NOMO-1 (cell line): ENCODE data around the gene SEC24A.
"Not testable (repeated sequence)": the region's sequence is repeated elsewhere in the genome, so short reads cannot be mapped to it uniquely, and the experiment has no call there.

ENCODE experiments used
- DNase-seq, 2 experiments: peaks; one replicate each; lab custom pipeline; 2025; ENCODE audit not compliant: unreplicated experiment in 2 of 2; lab: John Stamatoyannopoulos, UW

SEC24A gene

GRCh38 chr5:134648425-134649162, at the start of gene SEC24A:
Gene SEC24A (plus strand): TSS chr5:134648785. CDS start chr5:134649077, 292 bp downstream.
- DNase-seq, result peak; percentile 80 to 92

GRCh38 chr5:134599820-134600219, 48.8 kb upstream of the SEC24A start:
- not testable (repeated sequence) for DNase-seq

GRCh38 chr5:134600600-134600999, 48.0 kb upstream of the SEC24A start:
- no peak for DNase-seq

DNA sequence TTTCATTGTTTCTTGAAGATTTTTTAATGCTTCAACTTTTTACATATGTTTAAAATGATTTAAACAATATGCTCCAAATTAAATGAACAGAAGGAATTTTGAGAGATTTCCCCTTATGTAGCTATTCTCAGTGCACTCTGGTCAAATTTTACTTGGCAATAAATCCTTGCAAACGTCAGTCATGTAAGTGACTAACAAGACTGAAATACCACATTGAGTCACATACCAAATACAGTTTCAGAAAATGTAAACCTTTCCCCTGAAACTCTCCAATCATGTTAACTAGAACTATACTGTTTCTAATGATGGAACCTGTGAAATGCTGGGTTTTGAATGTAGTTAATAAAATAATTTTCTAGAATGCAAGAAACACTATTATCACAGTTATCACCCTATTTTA, 45.5 kb upstream of the SEC24A start:
- DNase-seq, result no peak

DNA sequence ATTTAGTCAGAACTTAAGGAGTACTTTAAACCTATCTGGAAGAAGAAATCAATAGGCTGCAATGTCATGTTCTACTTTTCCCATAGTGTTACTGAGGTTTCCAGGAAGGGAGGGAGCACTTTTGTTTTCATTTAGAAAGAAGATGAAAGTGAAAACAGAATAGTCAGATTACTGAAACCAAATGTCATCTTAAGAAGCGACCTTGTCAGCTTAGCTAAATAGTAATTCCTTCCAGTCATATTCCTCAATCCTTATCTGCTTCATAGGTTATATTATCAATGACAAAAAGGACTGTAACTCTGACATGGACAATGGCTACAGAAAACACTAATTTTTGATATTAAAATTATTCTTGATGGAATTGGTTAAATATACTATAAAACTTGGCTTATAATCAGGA, 43.7 kb upstream of the SEC24A start:
- DNase-seq, result no peak

DNA sequence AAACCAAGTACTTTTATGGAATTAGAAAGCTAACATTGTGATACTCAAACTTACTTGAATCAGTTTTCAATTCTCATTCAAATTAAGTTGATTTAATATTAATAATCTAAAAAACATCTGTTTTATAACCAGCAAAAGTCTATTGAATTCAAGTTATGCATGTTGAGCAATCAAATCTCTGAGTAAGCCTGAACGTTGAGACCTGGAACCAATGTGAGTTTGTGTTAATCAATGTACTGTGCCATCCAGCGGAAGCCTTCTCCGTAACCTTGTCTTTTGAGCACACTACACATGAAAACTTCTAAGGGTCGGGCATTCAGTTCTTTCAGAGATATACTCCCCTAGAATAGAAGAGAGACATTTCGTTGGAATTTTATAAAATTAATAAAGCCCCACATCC, 41.9 kb upstream of the SEC24A start:
- DNase-seq, result no peak

- DNase-seq, result no peak
Measured at GRCh38 chr5:134608555-134608954, 40.0 kb upstream of the SEC24A start.

GRCh38 chr5:134609232-134609851, 39.2 kb upstream of the SEC24A start:
- peak in 1 of 2 experiments; percentile 10 for DNase-seq

DNA sequence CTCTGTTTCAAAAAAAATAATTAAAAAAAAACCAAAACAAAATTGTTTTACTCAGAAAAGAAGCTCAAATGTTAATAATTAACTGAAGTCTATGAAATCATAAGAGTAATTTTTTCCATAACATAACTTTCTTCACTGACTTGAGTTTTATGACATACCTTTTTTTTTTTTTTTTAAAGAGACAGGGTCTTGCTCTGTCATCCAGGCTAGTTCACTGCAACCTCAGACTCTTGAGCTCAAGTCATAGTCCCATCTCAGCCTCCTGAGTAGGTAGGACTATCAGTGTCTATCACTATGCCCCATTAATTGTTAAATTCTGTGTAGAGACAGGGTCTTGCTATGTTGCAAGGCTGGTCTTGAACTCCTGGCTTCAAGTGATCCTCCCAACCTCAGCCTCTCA, 37.9 kb upstream of the SEC24A start:
- no peak for DNase-seq

DNA sequence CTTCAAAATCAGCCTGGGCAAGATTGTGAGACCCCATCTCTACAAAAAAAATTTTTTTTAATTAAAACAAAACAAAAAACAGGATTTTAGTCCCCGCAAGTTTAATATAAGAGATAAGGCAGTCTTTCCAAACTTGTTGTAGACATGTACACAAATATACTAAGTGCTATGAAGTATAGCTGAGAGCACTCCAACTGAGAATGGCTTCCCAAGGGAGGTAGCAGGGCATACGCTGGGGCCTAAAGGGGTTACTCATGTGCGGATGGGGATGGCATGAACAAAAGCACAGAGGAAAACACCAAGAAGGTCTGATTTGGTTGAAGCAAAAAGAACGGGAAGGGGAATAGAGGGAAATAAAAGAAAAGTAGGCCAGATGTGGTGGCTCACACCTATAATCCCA, 37.1 kb upstream of the SEC24A start:
- no peak for DNase-seq

DNA sequence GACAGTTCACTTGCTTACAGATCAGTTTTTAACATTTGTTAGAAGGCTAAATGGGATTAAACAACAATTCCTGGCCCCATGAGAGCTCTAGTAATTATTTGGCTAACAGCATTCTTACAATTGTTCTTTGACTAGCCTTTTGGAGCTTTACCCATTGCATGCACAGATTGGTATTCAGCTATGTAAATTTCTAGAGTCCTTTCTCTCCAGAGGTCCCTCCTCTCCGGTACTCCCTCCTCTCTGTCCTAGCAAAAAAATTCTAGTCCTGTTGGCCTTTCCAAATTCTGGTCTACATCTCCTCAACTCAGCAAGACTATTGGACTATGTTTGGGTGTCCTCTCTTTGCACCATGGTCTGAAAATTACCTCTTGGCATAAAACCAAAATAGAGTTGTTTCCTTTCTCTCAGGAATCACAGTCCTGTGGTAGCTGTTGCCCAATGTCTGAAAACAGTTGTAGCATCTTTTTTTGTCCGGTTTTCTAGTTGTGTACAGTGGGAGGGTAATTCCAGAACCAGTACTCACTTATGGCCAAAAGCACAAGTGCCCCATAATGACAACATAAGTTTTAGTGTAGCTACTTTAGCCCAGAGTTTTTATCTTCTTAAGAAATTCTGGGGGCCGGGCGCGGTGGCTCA, 34.0 kb upstream of the SEC24A start:
- DNase-seq, result no peak

- no peak for DNase-seq
Measured at GRCh38 chr5:134620634-134621033, 28.0 kb upstream of the SEC24A start.

GRCh38 chr5:134625559-134625958, 23.0 kb upstream of the SEC24A start:
- DNase-seq, result no peak

DNA sequence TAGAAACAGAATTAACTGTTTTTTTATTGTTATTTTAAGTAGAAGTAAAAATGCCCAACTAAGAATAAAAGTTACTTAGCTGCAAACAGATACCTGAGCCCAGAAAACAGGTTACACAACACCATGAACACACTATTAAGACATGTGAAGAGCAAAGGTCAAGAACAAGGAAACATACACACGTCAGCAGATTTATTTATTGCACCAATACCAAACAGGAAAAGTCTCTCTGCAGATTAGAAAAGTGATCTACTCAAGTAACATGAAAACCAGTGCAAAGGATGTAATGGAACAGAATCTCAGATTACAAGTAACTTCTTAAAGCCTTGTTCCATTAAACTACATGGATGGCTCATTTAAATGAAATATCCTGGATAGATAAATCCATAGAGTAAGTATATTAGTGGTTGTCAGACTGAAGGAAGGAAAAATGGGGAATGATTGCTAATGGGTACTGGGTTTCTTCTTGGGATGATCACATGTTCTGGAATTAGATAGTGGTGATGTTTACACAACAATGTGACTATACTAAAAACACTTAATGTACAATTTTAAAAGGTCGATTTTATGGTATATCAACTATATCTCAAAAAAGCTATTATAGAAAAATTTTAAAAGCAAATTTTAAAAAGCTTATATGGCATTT, 22.1 kb upstream of the SEC24A start:
- DNase-seq, result peak; percentile 4 to 38

DNA sequence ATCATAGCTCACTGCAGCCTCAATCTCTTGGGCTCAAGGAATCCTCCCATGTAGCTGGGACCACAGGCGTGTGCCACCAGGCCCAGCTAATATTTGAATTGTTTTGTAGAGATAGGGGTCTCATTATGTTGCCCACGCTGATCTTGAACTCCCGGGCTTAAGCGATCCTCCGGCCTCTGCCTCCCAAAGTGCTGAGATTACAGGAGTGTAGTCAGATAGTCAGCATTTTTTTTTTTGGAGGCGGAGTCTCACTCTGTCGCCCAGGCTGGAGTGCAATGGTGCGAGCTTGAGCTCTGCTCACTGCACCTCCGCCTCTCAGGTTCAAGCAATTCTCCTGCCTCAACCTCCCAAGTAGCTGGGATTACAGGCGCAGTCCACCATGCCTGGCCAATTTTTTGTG, 14.4 kb upstream of the SEC24A start:
- no peak for DNase-seq

DNA sequence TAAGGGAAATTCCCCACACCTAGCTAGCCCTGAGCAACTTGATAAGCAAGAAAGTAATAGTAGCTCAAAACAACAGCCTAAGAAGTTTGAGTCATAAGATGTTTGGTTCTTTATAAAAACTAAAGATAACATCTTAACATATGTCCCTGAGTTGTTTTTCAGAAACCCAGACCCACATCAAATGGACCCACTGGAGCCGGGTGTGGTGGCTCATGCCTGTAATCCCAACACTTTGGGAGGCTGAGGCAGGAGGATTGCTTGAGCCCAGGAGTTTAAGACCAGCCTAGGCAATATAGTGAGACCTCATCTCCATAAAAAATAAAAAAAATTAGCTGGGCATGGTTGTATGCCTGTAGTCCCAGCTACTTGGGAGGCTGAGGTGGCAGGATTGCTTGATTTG, 13.2 kb upstream of the SEC24A start:
- not testable (repeated sequence) for DNase-seq

GRCh38 chr5:134637116-134637721, 11.4 kb upstream of the SEC24A start:
- no peak for DNase-seq

- no peak for DNase-seq
Measured at GRCh38 chr5:134638760-134639201, 9.8 kb upstream of the SEC24A start.

DNA sequence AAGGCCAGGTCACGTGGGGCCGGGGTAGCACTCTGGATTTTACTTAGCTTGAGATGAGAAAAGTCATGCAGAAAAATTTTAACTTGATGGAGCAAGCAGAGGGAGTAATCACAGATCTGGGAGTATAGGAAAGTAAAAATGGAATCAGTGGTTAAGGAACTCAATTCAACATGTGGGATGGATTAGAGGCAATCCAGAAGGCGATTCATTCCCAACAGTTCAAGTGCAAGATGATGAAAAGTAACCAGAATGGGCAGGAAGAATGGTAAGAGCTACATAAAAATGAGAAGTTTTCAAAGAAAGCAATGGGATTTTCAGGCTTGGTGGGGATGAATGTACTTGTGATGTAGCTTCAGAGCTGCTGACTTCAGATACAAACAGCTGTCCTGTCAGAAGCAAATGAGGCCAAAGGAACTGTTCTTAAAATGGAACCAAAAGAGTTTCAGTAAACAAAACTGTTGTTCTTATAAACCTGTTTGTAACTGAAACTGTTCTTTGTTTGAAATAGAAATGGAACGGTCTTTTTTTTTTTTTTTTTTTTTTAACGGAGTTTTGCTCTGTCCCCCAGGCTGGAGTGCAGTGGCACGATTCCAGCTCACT, 5.6 kb upstream of the SEC24A start:
- no peak for DNase-seq

DNA sequence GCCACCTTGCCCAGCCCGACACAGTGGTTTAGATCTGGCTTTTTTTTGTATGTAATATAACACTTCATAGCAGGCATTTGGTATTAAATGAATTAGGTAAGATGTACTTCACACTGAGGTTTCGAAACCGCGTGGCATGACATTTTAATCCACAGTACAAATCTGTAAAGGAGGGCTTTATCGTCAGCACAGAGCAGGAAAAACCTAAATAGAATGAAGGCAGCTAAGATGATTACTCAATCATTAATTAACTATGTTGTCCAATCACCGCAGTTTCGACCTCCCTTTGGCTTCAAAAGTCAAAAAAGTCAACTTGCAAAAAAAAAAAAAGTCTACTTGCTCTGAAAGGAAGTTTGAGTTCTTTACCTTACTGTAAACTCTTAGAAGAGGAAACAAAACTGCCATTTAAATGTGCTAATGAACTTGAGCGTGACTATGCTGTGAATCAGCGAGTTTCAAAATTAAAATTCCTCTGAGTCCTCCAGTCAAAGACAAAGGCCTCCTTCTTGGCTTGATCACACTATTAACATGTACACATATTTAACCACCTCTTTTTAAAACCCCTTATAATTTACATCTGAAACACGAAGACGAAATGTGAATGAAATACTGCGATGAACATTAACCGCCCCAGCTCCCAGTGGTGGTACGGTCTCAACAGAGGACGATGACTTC, 698 bp upstream of the SEC24A start:
- peak; percentile 61 to 95 for DNase-seq
